Endometrial microvascular endothelial cells (primary cell): ENCODE data around the gene CA10. TPM values are rescaled to one million over a fixed set of nuclear protein-coding genes. Genes with fewer than 3 reads are reported as not detected.

Experiments used
- in situ Hi-C: cut with HindIII; loops from 2 replicates; pipeline ENCODE4 v1.10.0; 2017; ENCODE audit warnings: low sequenced_read_pairs, low pct_unique_long_range_greater_than_20kb; ENCODE audit errors: inconsistent ontology term
- total RNA-seq: library from RNA; depleted of rRNA; stranded (reverse); fragments of >200 nt; gene quantifications from one replicate; pipeline ENCODE4 v1.2.3, GENCODE V29; 2015; ENCODE audit errors: inconsistent ontology term

CA10 gene
- not detected for total RNA-seq

- in situ Hi-C loops, result no loop called here
Measured at GRCh38 chr17:52158450-52159042, at the start of gene CA10. Gene CA10, minus strand, starts transcription at chr17:52158714.

DNA sequence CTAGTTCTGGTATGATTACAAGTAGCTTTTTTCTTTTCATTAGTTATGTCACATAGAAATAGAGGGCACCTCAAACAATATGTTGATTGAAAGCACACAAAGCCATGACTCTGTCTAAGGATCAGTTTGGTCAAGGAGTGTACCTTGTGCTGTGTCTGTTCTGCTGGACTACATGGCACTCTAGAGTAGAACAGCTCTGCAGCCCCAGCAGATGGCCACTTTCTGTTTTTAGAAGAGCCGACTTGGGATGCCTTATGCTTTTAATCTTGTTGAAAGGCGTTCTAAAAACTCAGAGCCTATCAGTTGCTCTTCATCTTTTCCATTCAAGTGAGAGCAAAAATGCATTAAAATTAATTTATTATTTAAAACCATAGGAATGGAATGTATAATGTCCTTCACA is 49.3 kb upstream of the CA10 start:
- in situ Hi-C loops, result no loop called here

DNA sequence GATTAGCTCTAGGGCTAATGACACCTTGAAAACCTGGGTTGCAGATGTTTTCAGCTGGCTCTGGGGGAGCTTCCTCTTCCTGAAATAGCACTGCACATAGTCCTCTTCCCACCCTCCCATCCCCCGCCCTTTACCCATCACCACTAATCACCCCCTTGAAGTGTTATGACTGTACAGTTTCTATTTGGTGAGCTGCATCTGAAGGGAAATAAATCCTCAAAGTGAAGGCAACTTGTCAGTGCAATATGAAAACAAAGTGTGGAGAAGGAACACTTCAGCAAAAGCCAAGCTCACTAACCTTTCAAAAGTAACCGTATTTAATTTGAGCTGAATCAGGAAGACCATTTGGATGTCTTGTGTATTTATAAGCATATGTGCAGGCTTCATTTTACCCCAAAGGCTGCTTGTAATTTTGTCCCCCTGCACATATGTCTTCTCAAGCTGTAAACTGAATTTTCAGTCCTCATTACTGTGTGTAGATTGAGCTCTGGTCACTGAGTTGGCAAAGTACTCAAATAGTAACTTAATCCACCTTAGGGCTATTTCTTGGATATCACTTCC is 44.1 kb upstream of the CA10 start:
- in situ Hi-C loops, result no loop called here

GRCh38 chr17:52201767-52202519 is 43.4 kb upstream of the CA10 start:
- in situ Hi-C loops, result no loop called here

- in situ Hi-C loops, result no loop called here
Measured at GRCh38 chr17:52191491-52191890, 33.0 kb upstream of the CA10 start.

- in situ Hi-C loops, result no loop called here
Measured at GRCh38 chr17:52181782-52182181, 23.3 kb upstream of the CA10 start.

DNA sequence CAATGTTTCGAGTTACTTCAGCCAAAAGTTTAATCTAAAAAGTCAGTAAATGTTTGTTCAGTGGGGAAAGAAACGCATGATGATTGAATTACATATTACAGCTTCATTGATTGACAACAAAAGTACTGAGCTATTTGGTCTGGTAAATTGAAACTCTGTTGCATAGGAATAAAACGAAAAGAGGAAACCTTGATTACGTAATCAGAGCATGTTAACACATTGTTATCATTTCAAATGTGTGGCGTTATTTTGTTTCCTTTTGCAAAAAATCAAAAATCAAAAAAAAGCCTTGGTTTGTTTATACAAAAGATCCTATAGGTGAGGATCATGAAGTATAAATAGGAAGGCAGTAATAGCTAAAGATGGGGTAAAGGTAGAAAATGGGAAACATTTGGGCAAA is 19.5 kb upstream of the CA10 start:
- in situ Hi-C loops, result no loop called here

- in situ Hi-C loops, result no loop called here
Measured at GRCh38 chr17:52170963-52171572, 12.6 kb upstream of the CA10 start.

DNA sequence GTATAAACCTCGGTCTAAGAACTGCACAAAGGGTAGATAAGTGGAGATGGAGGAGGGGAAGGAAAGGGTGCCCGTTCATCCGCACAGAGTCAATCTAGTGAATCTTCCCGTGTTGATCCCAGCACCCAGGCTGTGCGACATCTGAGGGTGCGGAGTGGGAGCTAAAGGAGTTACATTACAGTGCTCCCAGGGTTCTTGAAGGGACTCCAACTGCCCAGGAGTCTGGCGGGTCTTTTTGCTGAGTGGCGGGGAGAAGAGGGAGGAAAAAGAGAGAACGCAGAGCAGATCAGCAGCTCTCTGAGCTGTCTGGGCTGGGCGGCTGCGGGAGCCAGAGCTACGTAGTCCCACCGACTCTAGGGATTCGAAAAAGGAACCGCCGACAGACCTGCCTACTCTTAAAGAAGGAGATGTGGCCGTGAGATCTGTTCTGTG is 1.6 kb upstream of the CA10 start:
- in situ Hi-C loops, result no loop called here

GRCh38 chr17:52159246-52160135 is 977 bp upstream of the CA10 start:
- in situ Hi-C loops, result no loop called here

GRCh38 chr17:52157603-52158449 is 688 bp downstream of the CA10 start:
- in situ Hi-C loops, result no loop called here

GRCh38 chr17:52156576-52157570 is 1.6 kb downstream of the CA10 start:
- in situ Hi-C loops, result no loop called here

GRCh38 chr17:52155301-52155700 is 3.2 kb downstream of the CA10 start:
- in situ Hi-C loops, result no loop called here

DNA sequence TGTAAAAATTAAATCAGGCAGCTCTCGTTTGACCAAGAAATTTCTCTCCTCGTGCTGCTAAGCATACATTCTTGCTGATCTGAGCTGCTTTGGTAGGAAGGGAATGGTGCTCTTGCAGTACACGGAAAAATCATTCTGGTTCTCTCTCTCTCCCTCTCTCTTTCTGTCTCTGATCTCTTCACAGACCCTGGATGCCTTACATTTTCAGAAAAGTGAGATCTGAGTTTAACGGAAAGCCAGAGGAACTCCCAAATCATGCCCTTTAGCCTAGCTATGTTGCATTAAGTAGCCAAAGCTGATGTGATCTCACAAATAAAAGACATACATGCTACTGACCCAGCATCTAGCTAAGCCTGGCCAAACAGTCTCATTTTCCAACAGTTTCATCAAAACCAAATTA is 4.0 kb downstream of the CA10 start:
- in situ Hi-C loops, result no loop called here

DNA sequence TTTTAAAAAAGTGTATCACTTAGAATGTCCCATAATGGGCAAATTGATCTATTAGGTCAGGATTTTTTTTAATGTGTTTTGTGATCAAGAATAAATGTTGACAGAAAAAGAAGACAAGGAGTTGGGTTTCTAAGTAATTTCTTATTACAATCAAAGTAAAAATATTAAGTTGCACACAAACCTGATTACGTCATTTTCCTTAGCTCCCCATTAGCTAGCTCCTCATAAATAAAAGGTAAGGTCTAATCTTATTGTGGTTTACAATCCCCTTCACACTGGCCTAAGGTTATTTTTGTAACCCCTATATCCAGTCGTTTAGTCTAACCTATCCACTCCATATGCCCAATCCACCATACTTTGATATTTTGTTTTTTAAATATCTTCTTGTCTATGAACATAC is 7.6 kb downstream of the CA10 start:
- in situ Hi-C loops, result no loop called here

DNA sequence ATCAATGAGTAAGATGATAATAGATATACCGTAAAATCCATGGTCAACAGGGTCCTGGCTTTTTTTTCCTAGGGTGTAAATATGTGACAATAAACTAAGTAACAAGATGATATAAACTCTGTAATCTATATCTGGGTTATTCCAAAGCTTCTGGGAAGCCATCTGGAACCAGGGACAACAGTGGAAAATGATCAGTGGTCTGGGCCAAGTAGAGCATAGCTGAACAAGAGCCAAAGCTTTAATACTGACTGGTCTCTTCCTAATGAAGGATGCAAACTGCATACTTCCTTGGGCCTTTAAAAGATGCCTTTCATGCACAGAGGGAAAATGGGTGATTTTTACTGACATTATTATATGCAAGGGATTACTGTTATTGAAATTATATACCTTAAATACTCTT is 8.9 kb downstream of the CA10 start:
- in situ Hi-C loops, result no loop called here

DNA sequence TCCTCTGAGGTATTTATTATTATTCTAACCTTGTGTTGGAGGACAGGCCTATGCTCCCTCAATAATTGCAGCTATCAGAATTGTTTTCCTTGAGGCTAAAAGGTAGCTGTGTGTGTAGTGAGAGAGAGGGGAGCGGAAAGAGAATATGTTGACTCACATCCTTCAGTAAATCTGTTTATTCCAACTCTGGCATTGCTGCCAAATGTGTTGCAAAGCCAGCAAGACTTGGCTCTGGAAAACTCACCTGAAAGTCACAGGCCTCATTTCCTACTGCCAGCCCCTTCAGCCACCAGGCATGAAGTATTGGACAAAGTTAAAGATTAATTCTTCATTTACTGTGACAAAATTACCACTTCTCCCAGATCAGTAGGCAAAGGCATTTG is 9.6 kb downstream of the CA10 start:
- in situ Hi-C loops, result no loop called here
